HCT116 (cell line): Measurements from ENCODE around the gene LRRK1.

Experiments
- ATF3 ChIP-seq: IDR thresholded peaks from 2 replicates; pipeline ENCODE4 v1.6.1; 2012
- CEBPB ChIP-seq: IDR thresholded peaks from 2 replicates; pipeline ENCODE4 v1.6.1; 2012; ENCODE audit warnings: low read depth
- CTCF ChIP-seq, 3 experiments: fragments of 200-600 bp in 1 of 3; sonication (generic) in 1 of 3; IDR thresholded peaks in 2 of 3; conservative IDR thresholded peaks in 1 of 3; 2 replicates each; pipeline ENCODE4 v1.5.1; 2012 to 2017; ENCODE audit warnings: low read depth in 2 of 3, low read length in 2 of 3, antibody characterized with exemption in 1 of 3, borderline replicate concordance in 1 of 3, control low read depth in 1 of 3, mild to moderate bottlenecking in 1 of 3, mixed read lengths in 1 of 3, mixed run types in 1 of 3, moderate library complexity in 1 of 3; ENCODE audit not compliant: insufficient read depth in 1 of 3
- EZH2 ChIP-seq: fragments of 200-600 bp; sonication (generic); IDR thresholded peaks from 2 replicates; pipeline ENCODE4 v1.6.1; 2017; ENCODE audit warnings: antibody characterized with exemption, mixed run types
- EZH2phosphoT487 ChIP-seq: fragments of 200-600 bp; IDR thresholded peaks from 2 replicates; pipeline ENCODE4 v1.6.1; 2018; ENCODE audit warnings: antibody characterized with exemption, borderline replicate concordance
- FOSL1 ChIP-seq: IDR thresholded peaks from 2 replicates; pipeline ENCODE4 v1.6.1; 2012; ENCODE audit warnings: low read depth
- JUND ChIP-seq: IDR thresholded peaks from 2 replicates; pipeline ENCODE4 v1.6.1; 2012
- POLR2A ChIP-seq: IDR thresholded peaks from 2 replicates; pipeline ENCODE4 v1.7.0; 2011; ENCODE audit warnings: borderline replicate concordance; ENCODE audit not compliant: insufficient read depth, insufficient read length; ENCODE audit errors: extremely low read depth
- SRF ChIP-seq: IDR thresholded peaks from 2 replicates; pipeline ENCODE4 v1.6.1; 2012; ENCODE audit warnings: low read depth
- YY1 ChIP-seq: IDR thresholded peaks from 2 replicates; pipeline ENCODE4 v1.6.1; 2011; ENCODE audit warnings: low read length, low read depth, moderate library complexity, mild to moderate bottlenecking; ENCODE audit not compliant: insufficient replicate concordance; ENCODE audit errors: extremely low read depth
- ZNF274 ChIP-seq: fragments of 200-500 bp; sonication (Bioruptor generic); IDR thresholded peaks from 2 replicates; pipeline ENCODE4 v1.6.1; 2014; ENCODE audit warnings: mild to moderate bottlenecking, low read depth, low read length, inconsistent platforms

- no peak for TF ChIP-seq ZNF274
- no peak for TF ChIP-seq CTCF (IDR thresholded peaks at IDR 0.05 in 2 of 3, conservative IDR thresholded peaks at IDR 0.05 in 1 of 3; ENCODE audit: borderline replicate concordance in 1 of 3, insufficient read depth in 1 of 3, low read depth in 2 of 3, low read length in 2 of 3)
- TF ChIP-seq EZH2 = no peak
- TF ChIP-seq JUND = no peak
- no peak for TF ChIP-seq YY1
- no peak for TF ChIP-seq CEBPB
- no peak for TF ChIP-seq POLR2A
- TF ChIP-seq FOSL1 = no peak
- TF ChIP-seq EZH2phosphoT487 = no peak
- no peak for TF ChIP-seq SRF
- TF ChIP-seq ATF3 = no peak
Measured at GRCh38 chr15:100952566-100952965, 33.4 kb downstream of the LRRK1 start.
